NCI-H2196 treated with DMSO at 0.1 percent for 48 hours (cell line): Measurements from ENCODE around the gene PASK.

ENCODE experiments used
- DNase-seq: peaks from one replicate; lab custom pipeline; 2025; ENCODE audit not compliant: unreplicated experiment; lab: John Stamatoyannopoulos, UW

Gene PASK

GRCh38 chr2:241128266-241128665 is 21.0 kb downstream of the PASK start:
- no peak for DNase-seq

- DNase-seq, result no peak
These were observed 22.5 kb downstream of the PASK start for GRCh38 chr2:241126771-241127202.

- no peak for DNase-seq
These were observed 23.1 kb downstream of the PASK start for GRCh38 chr2:241126201-241126611.

DNA sequence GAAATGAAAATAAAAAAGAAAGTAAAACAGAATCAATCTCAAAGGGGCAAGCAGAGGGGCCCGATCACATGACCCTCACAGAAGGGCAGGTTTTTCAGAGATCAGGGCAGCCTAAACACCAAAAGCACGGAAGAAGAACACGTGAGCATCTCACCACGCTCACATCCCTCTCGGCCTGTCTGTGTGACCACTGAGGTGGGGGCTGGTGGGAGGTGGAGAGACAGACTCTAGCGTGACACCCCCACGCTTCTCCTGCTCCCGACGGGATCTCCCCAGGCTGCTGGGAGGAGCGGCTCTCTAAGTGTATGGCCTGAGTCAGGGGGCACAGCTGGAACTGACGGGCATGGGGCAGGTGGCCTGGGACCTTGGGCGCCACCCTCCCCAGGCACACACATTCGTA is 23.6 kb downstream of the PASK start:
- DNase-seq, result no peak

GRCh38 chr2:241123816-241124536 is 25.3 kb downstream of the PASK start:
- no peak for DNase-seq

GRCh38 chr2:241122376-241123002 is 26.8 kb downstream of the PASK start:
- no peak for DNase-seq

GRCh38 chr2:241121008-241121407 is 28.3 kb downstream of the PASK start:
- no peak for DNase-seq

- no peak for DNase-seq
These were observed 28.8 kb downstream of the PASK start for GRCh38 chr2:241120440-241120839.

- no peak for DNase-seq
These were observed 30.4 kb downstream of the PASK start for GRCh38 chr2:241118737-241119505.

DNA sequence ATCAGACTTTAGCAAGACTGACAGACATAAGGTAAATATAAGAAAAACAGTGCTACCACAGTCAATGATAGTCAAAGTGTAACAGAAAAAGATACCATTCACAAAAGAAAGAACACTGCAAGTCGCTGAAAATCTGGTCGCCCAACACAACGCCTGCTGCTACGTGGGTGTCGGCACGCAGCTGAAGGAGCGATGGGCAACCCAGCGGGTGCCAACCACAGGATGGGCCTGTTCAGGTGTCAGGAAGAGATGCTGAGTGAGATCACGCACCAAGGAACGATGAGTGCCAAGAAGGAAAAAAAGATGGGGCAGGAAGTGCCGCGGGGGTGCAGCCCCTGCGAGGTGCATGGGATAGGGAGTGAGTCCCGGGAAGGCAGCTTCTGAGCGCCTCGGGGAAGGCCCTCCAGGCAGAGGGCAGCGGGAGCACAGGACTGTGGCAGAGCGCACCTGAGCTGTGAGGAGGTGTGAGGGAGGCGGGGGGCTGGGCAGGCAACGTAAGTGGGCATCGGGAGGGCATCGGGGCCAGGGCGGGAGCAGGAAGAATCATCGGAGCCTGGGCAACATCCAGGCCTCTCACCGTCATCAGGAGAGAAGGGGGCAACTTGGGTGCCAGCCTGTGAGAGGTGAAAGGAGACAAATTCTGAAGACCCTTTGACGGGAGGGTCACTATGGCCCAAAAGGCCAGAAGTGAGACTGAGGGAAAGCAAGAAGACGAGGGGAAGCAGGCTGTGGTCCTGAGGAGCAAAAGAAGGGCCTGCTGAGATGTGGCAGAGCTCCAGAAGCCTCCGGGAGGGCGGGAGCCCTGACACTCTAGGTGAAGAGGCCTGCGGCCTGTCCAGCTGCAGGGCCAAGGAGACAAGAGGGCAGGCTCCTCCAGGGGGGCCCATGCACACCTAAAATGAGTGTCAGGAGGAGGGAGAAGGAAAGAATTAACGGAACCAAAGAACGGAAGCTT is 32.4 kb downstream of the PASK start:
- no peak for DNase-seq

GRCh38 chr2:241115361-241115760 is 33.9 kb downstream of the PASK start:
- no peak for DNase-seq

- no peak for DNase-seq
These were observed 34.4 kb downstream of the PASK start for GRCh38 chr2:241114836-241115235.

- DNase-seq, result no peak
These were observed 36.7 kb downstream of the PASK start for GRCh38 chr2:241112592-241112991.

- DNase-seq, result no peak
These were observed 37.2 kb downstream of the PASK start for GRCh38 chr2:241112046-241112445.

DNA sequence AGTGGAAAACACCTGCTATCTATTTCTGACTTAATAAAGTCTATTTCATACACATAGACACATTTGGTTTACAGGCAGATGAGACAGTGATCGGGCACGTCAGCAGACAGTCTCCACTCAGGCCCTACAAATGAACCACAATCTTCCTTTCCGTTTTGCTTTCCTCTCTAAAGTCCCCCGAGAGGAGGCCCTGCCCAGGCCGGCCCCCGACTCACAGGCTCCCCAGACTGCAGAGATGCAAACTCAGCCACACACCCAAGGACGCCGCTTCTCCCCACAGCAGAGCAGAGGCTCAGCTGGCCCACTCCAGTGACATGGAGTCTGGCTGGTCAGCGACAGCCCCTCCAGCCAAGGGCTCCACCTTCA is 37.8 kb downstream of the PASK start:
- no peak for DNase-seq

DNA sequence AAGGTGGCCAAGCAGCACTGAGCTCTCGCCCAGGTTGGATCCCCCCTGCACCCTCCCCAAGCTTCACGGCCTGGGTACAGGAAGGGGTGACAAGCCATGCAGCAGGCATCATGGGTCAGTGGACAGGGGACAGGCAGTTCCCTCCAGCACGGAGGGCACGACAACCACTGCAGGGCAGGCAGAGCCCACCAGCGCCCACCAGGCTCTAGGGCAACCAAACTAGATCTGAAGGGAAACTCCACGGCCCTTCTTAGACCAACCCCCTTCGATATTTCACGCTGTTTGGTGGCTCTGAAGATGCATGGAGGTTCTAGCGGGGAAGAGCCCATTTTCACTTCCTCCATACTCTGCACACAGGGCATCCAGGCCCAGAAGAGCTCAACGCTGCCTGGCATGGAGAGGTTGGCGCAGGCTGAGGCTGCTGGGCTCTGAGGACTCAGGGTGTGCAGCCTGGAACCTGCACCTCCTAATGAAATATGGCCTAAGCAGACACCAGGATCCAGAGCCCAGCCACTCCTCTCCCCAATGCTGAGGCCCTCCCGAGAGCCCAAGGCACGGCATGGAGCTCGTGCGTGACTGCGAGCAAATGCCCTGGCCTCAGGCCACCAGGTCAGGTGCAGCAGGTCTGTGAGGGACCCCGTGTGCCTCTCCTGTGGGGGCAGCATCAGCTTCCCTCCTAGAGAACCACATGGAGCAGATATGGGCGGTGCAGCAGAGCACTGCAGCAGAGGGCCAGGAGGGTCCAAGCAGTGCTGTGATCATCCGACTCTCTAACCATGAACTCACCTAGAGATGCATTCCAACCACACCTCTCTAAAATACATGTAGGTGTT is 38.4 kb downstream of the PASK start:
- no peak for DNase-seq

DNA sequence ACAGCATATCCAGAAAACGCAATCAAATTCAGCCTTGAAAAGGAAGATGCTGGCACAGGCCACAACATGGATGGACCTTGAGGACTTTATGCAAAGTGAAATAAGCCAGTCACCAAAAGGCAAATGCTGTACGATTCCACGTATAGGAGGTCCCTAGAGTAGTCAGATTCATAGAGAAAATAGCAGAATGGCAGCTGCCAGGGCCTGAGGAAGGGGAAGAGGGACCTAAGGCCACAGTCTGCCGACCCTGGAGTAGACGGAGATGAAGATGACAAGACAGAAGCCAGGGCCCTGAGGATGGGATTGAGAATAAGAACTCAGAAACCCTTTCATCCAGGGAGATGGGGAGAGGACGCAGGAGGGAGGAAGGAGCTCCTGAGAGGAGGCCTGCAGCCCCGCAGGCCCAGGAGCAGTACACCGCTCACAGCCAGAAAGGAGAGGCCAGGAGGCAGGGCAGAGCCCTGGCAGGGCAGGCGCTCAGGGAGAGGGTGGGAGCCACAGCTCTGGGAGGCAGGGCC is 39.1 kb downstream of the PASK start:
- no peak for DNase-seq

- DNase-seq, result no peak
These were observed 39.8 kb downstream of the PASK start for GRCh38 chr2:241109210-241110088.
